Measurements from ENCODE around the gene COL1A2. TPM values are rescaled to one million over a fixed set of nuclear protein-coding genes. Genes with fewer than 3 reads are reported as not detected.

The COL1A2 gene
- total and polyA plus RNA-seq, 2 of the 4 experiments (the other 2 are of a cell fraction) = 1,211 to 4,454 TPM

DNA sequence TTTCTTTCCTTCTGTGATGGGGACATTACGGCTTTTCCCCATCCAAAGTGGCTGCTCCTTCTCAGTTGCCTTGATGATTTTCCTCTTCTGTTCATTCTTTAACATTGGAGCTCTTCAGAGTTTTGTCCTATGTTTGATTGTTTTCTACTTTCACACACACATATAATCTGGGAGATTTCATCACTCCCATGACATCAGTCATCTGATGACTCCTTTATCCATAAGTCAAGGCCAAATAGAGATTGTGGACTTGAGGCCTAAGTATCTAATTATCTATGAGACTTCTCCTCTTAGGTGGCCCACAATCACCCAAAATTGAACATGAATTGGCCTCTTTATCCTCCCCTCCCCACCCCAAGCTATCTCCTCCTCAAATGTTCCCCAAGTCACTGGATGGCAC, 5.3 kb upstream of the COL1A2 start:
- dilution Hi-C loops (cut with HindIII; ENCODE audit: low sequenced_read_pairs, unreplicated experiment) = no loop called here
- ChIA-PET POLR2A (ENCODE audit: unreplicated experiment) (interaction anchor here (0.6 to 2.2 kb wide), 4 partner anchors 10 to 94 kb away, joined by 3 to 18 read pairs (median 3); no protein-coding TSS in a partner anchor), CTCF (interaction anchor here (0.9 to 2.4 kb wide), 3 partner anchors 10 to 93 kb away, joined by 4 to 11 read pairs (median 6); no protein-coding TSS in a partner anchor)
- Histone ChIP-seq H3K27ac (ENCODE audit: insufficient read depth, low read length) (peak overlapping the region; percentile 92), H3K56ac (ENCODE audit: extremely low read depth, insufficient read depth, low read length) (no peak overlapping the region; the same call in 1 of the 2 replicates), H3K9me1 (ENCODE audit: insufficient read depth, low read length) (peaks cover under 1% of the 10 kb centered on the region; the same call in 1 of the 2 replicates), H3K18ac (ENCODE audit: low read depth, low read length) (peak overlapping the region; percentile 78), H3K36me3 (ENCODE audit: control insufficient read depth, insufficient read depth, low read length) (no peaks in the 10 kb centered on the region), H3K4me2 (ENCODE audit: low read depth, low read length) (peak overlapping the region; percentile 44), H3K79me1 (ENCODE audit: low read depth in 1 of 2, low read length in 2 of 2) (peaks cover 15 to 32% of the 10 kb centered on the region in 2 experiments), H3K4ac (ENCODE audit: low read depth, low read length) (peak overlapping the region; percentile 86), H4K8ac (ENCODE audit: low read depth in 2 of 2, low read length in 2 of 2) (peak overlapping the region in 1 of 2 experiments; percentile 73; a peak in 2 of 4 replicates), H3K4me1 (ENCODE audit: control insufficient read depth, insufficient read depth, low read length) (peaks cover 20% of the 10 kb centered on the region), H2AK5ac (ENCODE audit: low read depth, low read length) (peak overlapping the region; percentile 24; the same call in 1 of the 2 replicates), H3K14ac (replicated peaks; ENCODE audit: low read depth, low read length) (peak overlapping the region; percentile 65), H3K27me3 (ENCODE audit: control insufficient read depth, insufficient read depth, low read length) (no peaks in the 10 kb centered on the region), H2BK15ac (ENCODE audit: low read depth, low read length) (peak overlapping the region; percentile 42; the same call in 1 of the 3 replicates), H4K20me1 (ENCODE audit: insufficient read depth, low read length) (no peaks in the 10 kb centered on the region), H3K9ac (ENCODE audit: low read depth, low read length) (no peak overlapping the region), H2AK9ac (replicated peaks; ENCODE audit: low read depth, low read length, poor library complexity) (no peak overlapping the region), H3K4me3 (ENCODE audit: insufficient read depth, low read depth, low read length) (no peak overlapping the region), H2AFZ (replicated peaks; ENCODE audit: low read length, poor library complexity) (no peak overlapping the region), H3K23ac (ENCODE audit: low read depth, low read length) (peak overlapping the region; percentile 81), H4K5ac (ENCODE audit: low read depth, low read length) (peak overlapping the region; percentile 75), H2BK20ac (ENCODE audit: low read depth, low read length) (peak overlapping the region; percentile 74), H2BK5ac (ENCODE audit: low read depth, low read length, poor library complexity, severe bottlenecking) (peak overlapping the region; percentile 57), H4K91ac (ENCODE audit: insufficient read depth, low read depth, low read length) (peak overlapping the region; percentile 73), H2BK120ac (ENCODE audit: low read depth, low read length) (peak overlapping the region; percentile 76), H3K9me3 (ENCODE audit: control insufficient read depth, insufficient read depth, low read length) (no peaks in the 10 kb centered on the region)
- no peak for DNase-seq
- BruUV-seq (replicated peaks) = no TSS peak
- in situ Hi-C loops (cut with MboI; ENCODE audit: low sequenced_read_pairs) = no loop called here
- ATAC-seq (ENCODE audit: low read depth) = no peak
- TF ChIP-seq RAD21 (IDR thresholded peaks at IDR 0.05; ENCODE audit: low read length) = no peak
- peak; percentile 44; the same call in 1 of the 2 replicates for TF ChIP-seq CEBPB (IDR thresholded peaks at IDR 0.05; ENCODE audit: low read depth, low read length)
- no CpG with 5 or more reads among the region's 1 CpG for WGBS, 2 experiments (ENCODE audit: extremely low coverage in 2 of 2, insufficient read length in 1 of 2)
- intact Hi-C loops (cut with micrococcal nuclease) = no loop called here
